ENCODE results near the gene C6orf47.

C6orf47 gene

DNA sequence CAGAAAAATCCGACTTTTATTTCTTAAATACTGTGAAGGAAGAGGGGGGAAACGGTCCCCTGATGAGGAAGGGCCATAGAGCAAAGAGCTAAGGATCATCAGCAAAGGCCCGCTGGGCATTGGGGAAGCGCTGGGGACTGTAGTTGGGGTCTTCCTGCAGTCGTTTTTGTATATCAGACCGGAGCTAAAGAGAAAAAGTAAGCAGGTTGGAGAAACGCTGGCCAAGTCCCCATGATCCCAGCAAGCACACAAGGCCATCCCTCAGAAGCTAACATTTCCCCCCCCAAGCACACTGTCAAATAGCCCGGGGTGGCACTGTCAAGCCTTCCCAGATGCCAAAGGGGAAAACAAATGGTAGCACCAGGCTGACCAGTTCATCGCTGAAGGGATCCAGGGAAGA lies 21.5 kb downstream of the C6orf47 start:
- H3K4me3 ChIP-seq (ENCODE audit: low read depth, low read length): no peak overlapping the region

GRCh38 chr6:31636698-31637596 lies 23.6 kb downstream of the C6orf47 start:
- no peak overlapping the region for H3K4me3 ChIP-seq (ENCODE audit: low read depth, low read length)

- no peak overlapping the region for H3K4me3 ChIP-seq (ENCODE audit: low read depth, low read length)
Measured at GRCh38 chr6:31634969-31635575, 25.5 kb downstream of the C6orf47 start.

GRCh38 chr6:31634131-31634530 lies 26.4 kb downstream of the C6orf47 start:
- H3K4me3 ChIP-seq (ENCODE audit: low read depth, low read length): no peak overlapping the region

DNA sequence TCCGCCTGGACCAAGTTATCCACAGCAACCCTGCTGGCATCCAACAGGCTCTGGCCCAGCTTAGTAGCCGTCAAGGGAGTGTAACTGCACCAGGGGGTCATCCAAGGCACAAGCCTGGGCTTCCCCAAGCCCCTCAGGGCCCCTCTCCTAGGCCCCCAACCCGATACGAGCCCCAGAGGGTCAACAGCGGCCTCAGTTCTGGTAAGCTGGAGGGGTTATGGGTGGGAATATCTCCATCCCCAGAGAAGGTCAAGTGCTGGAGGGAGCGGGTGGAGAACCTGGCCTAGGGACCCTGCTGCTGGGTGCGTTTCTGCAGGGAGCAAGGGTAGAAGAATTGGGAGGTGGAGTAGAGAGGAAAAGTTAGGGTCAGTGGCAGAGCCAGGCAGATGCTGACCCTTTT lies 27.1 kb downstream of the C6orf47 start:
- no peak overlapping the region for H3K4me3 ChIP-seq (ENCODE audit: low read depth, low read length)

DNA sequence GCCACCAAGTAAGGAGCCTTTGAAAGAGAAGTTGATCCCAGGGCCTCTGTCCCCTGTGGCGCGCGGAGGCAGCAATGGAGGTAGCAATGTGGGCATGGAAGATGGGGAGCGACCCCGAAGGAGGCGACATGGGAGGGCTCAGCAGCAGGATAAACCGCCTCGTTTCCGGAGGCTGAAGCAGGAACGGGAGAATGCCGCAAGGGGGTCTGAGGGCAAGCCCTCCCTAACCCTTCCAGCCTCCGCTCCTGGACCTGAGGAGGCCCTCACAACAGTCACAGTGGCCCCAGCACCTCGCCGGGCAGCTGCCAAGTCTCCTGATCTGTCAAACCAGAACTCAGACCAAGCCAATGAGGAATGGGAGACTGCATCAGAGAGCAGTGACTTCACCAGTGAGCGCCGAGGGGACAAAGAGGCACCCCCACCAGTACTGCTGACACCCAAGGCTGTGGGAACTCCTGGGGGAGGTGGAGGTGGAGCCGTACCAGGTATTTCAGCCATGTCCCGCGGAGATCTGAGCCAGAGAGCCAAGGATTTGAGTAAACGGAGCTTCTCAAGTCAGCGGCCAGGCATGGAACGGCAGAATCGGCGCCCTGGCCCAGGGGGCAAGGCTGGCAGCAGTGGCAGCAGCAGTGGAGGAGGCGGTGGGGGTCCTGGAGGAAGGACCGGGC lies 28.2 kb downstream of the C6orf47 start:
- no peak overlapping the region for H3K4me3 ChIP-seq (ENCODE audit: low read depth, low read length)

DNA sequence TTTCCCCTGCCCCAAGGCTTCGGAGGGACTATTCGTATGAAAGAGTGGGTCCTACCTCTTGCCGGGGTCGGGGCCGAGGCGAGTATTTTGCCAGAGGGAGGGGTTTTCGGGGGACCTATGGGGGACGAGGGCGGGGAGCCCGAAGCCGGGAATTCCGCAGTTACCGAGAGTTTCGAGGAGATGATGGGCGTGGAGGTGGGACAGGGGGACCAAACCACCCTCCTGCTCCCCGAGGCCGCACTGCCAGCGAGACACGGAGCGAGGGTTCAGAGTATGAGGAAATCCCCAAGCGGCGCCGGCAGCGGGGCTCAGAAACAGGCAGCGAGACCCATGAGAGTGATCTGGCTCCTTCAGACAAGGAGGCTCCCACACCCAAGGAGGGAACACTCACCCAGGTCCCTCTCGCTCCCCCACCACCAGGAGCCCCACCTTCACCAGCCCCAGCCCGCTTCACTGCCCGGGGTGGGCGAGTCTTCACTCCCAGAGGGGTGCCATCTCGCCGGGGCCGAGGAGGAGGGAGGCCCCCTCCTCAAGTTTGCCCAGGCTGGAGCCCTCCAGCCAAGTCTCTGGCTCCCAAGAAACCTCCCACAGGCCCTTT lies 28.8 kb downstream of the C6orf47 start:
- H3K4me3 ChIP-seq (ENCODE audit: low read depth, low read length): no peak overlapping the region

- H3K4me3 ChIP-seq (ENCODE audit: low read depth, low read length): no peak overlapping the region
Measured at GRCh38 chr6:31631209-31631608, 29.4 kb downstream of the C6orf47 start.

- no peak overlapping the region for H3K4me3 ChIP-seq (ENCODE audit: low read depth, low read length)
Measured at GRCh38 chr6:31630177-31630934, 30.2 kb downstream of the C6orf47 start.

- H3K4me3 ChIP-seq (ENCODE audit: low read depth, low read length): no peak overlapping the region
Measured at GRCh38 chr6:31629014-31629413, 31.6 kb downstream of the C6orf47 start.

DNA sequence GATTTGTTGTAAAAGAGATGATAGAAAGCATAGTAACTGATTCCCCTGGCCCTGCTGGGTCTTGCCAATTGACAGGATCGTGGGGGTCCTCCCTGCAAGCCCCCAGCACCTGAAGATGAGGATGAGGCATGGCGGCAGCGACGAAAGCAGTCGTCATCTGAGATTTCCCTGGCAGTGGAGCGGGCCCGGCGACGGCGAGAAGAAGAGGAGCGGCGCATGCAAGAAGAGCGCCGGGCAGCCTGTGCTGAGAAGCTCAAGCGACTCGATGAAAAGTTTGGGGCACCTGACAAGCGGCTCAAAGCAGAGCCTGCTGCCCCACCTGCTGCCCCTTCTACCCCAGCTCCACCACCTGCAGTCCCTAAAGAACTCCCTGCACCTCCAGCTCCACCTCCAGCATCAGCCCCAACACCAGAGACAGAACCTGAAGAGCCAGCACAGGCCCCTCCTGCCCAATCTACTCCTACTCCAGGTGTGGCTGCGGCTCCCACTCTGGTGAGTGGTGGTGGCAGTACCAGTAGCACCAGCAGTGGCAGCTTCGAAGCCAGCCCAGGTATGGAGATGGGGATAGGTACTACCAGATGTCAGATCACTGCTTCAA lies 32.8 kb downstream of the C6orf47 start:
- no peak overlapping the region for H3K4me3 ChIP-seq (ENCODE audit: low read depth, low read length)

DNA sequence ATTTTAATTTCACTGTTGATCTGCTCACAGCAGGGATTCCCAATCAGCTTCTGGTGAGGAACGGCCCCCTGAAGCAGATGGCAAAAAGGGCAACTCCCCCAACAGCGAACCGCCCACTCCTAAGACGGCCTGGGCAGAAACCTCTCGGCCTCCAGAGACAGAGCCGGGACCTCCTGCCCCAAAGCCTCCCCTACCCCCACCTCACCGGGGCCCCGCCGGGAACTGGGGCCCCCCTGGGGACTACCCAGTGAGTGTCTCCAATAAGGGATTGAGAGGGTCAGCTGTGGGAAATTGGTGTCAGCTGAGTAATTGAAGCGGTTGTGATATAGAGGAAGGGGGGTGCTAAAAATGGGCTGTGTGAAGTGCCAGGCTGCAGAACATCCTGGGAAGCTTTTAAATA lies 33.6 kb downstream of the C6orf47 start:
- H3K4me3 ChIP-seq (ENCODE audit: low read depth, low read length): no peak overlapping the region

GRCh38 chr6:31624070-31624469 lies 36.5 kb downstream of the C6orf47 start:
- H3K4me3 ChIP-seq (ENCODE audit: low read depth, low read length): no peak overlapping the region

DNA sequence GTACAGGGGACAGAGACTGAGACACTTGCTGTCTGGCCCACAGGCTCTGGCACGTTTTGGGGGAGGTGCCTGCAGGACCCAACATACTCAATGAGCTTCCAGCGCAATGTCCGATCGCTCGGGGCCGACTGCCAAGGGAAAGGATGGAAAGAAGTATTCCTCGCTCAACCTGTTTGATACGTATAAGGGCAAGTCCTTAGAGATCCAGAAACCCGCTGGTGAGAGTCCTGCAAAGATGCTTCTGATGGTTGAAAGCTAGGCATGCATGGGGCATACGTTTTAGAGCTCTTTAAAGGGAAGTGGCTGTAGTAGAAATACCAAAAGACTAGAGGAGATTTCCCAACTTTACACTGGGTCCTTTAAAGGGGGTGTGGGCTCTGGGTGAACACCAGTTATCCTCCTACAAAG lies 37.9 kb downstream of the C6orf47 start:
- H3K4me3 ChIP-seq (ENCODE audit: low read depth, low read length): no peak overlapping the region

- peak overlapping the region; percentile 89 for H3K4me3 ChIP-seq (ENCODE audit: low read depth, low read length)
Measured at GRCh38 chr6:31621991-31622390, 38.6 kb downstream of the C6orf47 start.

GRCh38 chr6:31621320-31621939 lies 39.1 kb downstream of the C6orf47 start:
- peak overlapping the region; percentile 89 for H3K4me3 ChIP-seq (ENCODE audit: low read depth, low read length)

GRCh38 chr6:31620586-31621319 lies 39.8 kb downstream of the C6orf47 start, which contains the start of gene PRRC2A:
Gene PRRC2A (plus strand): TSS chr6:31620715. CDS start chr6:31622790, 2,075 bp downstream.
- peak within 1 kb of the TSS; percentile 89 for H3K4me3 ChIP-seq (ENCODE audit: low read depth, low read length)

DNA sequence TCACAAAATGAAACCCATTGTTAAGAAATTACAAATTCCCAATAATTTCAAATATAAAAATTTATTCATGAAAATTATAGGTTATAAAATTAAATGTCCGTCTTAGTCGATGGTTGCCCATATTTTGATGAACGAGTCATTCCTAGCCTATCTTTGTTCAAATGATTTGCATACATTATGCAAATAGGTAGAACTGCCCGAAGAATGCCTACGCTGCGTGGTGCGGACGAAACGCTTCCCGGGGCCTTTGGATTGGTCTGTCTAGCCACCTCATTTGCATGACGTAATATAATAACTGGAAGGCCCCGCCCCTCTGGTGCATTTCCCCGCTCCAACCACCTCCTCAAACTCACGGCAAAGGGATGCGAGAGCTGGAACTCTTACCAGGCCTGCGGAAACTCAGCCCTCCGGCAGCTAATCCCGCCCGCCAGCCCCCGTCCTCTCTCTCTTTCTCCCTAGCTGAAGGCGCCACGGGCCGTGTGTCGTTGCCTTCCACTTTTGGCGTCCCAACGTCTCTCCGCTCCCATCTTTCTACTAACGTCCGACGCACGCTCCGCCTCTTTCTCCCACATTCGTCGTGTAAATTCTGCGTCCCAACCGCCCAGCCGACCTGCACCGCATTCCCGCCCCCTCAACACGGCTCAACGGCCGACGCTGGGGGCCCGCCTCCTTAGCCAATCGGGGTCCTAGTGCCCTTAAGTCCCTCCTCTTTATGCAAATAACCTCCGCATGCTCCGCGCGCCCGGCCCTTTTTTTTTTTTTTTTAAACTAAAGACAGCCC lies 40.6 kb downstream of the C6orf47 start:
- peak overlapping the region; percentile 83 for H3K4me3 ChIP-seq (ENCODE audit: low read depth, low read length)

All from iPS-11a (cell line).